Ishikawa (cell line): ENCODE results near the gene RAD1.

Experiments used
- CEBPB ChIP-seq: IDR thresholded peaks from 2 replicates; pipeline ENCODE4 v1.6.1; 2012
- CREB1 ChIP-seq: IDR thresholded peaks from 2 replicates; pipeline ENCODE4 v1.6.1; 2012; ENCODE audit warnings: low read depth
- EGR1 ChIP-seq: IDR thresholded peaks from 2 replicates; pipeline ENCODE4 v1.6.1; 2012
- EP300 ChIP-seq: IDR thresholded peaks from 2 replicates; pipeline ENCODE4 v1.6.1; 2012; ENCODE audit warnings: borderline replicate concordance
- FOXM1 ChIP-seq: IDR thresholded peaks from 2 replicates; pipeline ENCODE4 v1.6.1; 2012; ENCODE audit warnings: low read depth, borderline replicate concordance
- NFIC ChIP-seq: IDR thresholded peaks from 2 replicates; pipeline ENCODE4 v1.6.1; 2012
- RAD21 ChIP-seq: IDR thresholded peaks from 2 replicates; pipeline ENCODE4 v1.6.1; 2012; ENCODE audit warnings: low read depth
- TAF1 ChIP-seq: IDR thresholded peaks from 2 replicates; pipeline ENCODE4 v1.6.1; 2012; ENCODE audit warnings: low read depth, mild to moderate bottlenecking
- TCF12 ChIP-seq: IDR thresholded peaks from 2 replicates; pipeline ENCODE4 v1.6.1; 2012; ENCODE audit warnings: low read depth
- TEAD4 ChIP-seq: IDR thresholded peaks from 2 replicates; pipeline ENCODE4 v1.6.1; 2012
- YY1 ChIP-seq: IDR thresholded peaks from 2 replicates; pipeline ENCODE4 v1.6.1; 2012; ENCODE audit warnings: low read depth
- ZBTB7A ChIP-seq: IDR thresholded peaks from 2 replicates; pipeline ENCODE4 v1.6.1; 2012; ENCODE audit warnings: low read depth
- TF ChIP-seq, protein P1 (sequence below): IDR thresholded peaks from 2 replicates; pipeline ENCODE4 v1.6.1; 2012
- TF ChIP-seq, protein P2 (sequence below): IDR thresholded peaks from 2 replicates; pipeline ENCODE4 v1.6.1; 2012; ENCODE audit warnings: low read depth, mild to moderate bottlenecking
- TF ChIP-seq, protein P3 (sequence below): IDR thresholded peaks from 2 replicates; pipeline ENCODE4 v1.6.1; 2012

The RAD1 gene

DNA sequence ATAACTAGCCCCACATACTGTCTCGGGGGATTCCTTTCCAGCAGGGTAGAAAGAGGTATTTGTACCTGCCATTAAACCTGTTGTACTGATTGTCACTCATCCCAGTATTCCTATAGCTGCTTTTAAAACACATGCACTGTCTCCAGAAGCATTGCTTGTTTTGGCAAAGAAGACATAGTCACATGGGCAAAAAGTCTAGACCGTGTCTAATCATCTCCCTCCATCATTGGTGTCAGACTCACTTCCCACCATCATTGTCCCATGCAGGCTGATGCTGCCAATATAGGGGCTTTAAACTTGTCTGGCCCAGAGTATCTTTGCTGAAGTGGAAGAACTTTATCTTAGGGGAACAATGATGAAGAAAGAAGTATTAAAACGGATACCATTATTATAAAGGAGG lies 26.6 kb upstream of the RAD1 start:
- TF ChIP-seq, protein P1, sequence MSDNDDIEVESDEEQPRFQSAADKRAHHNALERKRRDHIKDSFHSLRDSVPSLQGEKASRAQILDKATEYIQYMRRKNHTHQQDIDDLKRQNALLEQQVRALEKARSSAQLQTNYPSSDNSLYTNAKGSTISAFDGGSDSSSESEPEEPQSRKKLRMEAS: no peak
- TF ChIP-seq RAD21 (no peak), TEAD4 (no peak), TAF1 (no peak), EGR1 (no peak), TCF12 (no peak), FOXM1 (no peak), EP300 (no peak), CEBPB (no peak), YY1 (no peak), ZBTB7A (no peak), NFIC (no peak), CREB1 (no peak)
- TF ChIP-seq, protein P2, sequence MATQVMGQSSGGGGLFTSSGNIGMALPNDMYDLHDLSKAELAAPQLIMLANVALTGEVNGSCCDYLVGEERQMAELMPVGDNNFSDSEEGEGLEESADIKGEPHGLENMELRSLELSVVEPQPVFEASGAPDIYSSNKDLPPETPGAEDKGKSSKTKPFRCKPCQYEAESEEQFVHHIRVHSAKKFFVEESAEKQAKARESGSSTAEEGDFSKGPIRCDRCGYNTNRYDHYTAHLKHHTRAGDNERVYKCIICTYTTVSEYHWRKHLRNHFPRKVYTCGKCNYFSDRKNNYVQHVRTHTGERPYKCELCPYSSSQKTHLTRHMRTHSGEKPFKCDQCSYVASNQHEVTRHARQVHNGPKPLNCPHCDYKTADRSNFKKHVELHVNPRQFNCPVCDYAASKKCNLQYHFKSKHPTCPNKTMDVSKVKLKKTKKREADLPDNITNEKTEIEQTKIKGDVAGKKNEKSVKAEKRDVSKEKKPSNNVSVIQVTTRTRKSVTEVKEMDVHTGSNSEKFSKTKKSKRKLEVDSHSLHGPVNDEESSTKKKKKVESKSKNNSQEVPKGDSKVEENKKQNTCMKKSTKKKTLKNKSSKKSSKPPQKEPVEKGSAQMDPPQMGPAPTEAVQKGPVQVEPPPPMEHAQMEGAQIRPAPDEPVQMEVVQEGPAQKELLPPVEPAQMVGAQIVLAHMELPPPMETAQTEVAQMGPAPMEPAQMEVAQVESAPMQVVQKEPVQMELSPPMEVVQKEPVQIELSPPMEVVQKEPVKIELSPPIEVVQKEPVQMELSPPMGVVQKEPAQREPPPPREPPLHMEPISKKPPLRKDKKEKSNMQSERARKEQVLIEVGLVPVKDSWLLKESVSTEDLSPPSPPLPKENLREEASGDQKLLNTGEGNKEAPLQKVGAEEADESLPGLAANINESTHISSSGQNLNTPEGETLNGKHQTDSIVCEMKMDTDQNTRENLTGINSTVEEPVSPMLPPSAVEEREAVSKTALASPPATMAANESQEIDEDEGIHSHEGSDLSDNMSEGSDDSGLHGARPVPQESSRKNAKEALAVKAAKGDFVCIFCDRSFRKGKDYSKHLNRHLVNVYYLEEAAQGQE: no peak
- TF ChIP-seq, protein P3, sequence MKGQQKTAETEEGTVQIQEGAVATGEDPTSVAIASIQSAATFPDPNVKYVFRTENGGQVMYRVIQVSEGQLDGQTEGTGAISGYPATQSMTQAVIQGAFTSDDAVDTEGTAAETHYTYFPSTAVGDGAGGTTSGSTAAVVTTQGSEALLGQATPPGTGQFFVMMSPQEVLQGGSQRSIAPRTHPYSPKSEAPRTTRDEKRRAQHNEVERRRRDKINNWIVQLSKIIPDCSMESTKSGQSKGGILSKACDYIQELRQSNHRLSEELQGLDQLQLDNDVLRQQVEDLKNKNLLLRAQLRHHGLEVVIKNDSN: no peak

DNA sequence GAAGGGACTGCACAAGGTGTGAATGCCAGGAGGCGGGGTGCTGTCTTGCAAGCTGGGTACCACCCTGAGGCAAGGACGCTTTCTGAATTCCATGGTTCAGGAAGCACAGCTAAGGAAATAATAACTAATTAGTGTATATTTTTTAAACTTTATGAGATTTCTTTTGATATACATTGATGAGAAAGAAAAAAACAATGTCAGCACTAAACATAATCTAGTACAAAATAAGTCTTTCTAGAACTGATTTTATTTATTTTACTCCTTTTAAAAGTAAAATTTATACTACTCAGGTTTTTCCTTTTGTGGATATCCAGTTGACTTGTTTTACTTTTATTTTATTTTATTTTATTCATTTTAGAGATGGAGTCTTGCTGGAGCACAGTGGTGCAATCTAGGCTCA lies 17.6 kb upstream of the RAD1 start:
- TF ChIP-seq, protein P3: no peak
- TF ChIP-seq NFIC (no peak), TAF1 (no peak), ZBTB7A (no peak), EP300 (no peak), RAD21 (no peak), TEAD4 (no peak)
- TF ChIP-seq, protein P1: no peak
- TF ChIP-seq, protein P2: no peak

DNA sequence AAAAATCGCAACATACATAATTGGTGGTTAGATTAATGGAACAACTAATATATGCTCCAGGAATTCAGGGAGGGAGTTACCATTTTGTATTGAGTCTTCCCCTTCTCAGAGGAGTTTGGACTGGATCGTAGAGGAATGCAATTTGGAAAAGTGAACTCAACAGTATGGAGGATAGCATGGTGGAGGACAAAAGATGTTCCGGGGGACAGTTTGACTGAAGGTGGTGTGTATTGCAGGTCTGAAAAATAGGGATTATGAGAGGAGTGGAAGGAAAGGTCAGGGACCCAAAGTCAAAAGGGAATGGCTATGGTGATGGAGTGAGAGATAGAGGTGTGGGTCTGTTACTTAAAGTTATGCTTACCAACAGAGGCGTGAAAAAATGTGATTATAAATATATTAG lies 15.6 kb upstream of the RAD1 start:
- no peak for TF ChIP-seq YY1
- TF ChIP-seq FOXM1: no peak
- TF ChIP-seq CEBPB: no peak
- TF ChIP-seq TEAD4: no peak
- no peak for TF ChIP-seq EP300

DNA sequence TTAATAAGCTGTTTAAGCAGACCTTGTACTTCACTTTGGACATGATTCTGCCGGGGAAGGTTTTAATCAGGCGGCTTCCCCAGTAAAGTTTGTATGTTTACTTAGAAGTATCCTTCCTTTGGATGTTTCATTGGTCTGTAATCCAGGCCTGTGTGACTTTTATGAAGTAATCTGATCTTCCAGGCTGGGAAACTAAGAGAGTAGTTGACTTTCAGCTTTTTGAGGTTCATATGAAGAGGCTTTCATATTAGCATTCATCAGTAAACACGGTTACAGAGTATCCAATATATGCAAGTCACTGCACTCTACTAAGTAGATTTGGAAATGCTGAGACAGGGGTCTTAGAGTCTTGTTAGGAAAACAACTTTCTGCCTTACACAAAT lies 15.1 kb upstream of the RAD1 start:
- no peak for TF ChIP-seq TAF1
- no peak for TF ChIP-seq NFIC
- no peak for TF ChIP-seq TCF12
- TF ChIP-seq, protein P2: no peak
- TF ChIP-seq, protein P3: no peak
- TF ChIP-seq, protein P1: no peak
- no peak for TF ChIP-seq YY1
- TF ChIP-seq CEBPB: no peak
- no peak for TF ChIP-seq EGR1
- TF ChIP-seq FOXM1: no peak
- no peak for TF ChIP-seq CREB1
- no peak for TF ChIP-seq ZBTB7A
- TF ChIP-seq EP300: no peak
- TF ChIP-seq RAD21: no peak
